Activated gamma-delta T cell treated with anti-CD3 and anti-CD28 coated beads, Interleukin-2, amount 50 U/mL, for 16 hours (primary cell): ENCODE measurements around the gene EZR.
"Not testable (repeated sequence)": the region's sequence is repeated elsewhere in the genome, so short reads cannot be mapped to it uniquely, and the experiment has no call there.

Experiments used
- DNase-seq: peaks from one replicate; pipeline ENCODE4 v3.0.0-alpha.2; 2020; ENCODE audit warnings: low read depth

Gene EZR

DNA sequence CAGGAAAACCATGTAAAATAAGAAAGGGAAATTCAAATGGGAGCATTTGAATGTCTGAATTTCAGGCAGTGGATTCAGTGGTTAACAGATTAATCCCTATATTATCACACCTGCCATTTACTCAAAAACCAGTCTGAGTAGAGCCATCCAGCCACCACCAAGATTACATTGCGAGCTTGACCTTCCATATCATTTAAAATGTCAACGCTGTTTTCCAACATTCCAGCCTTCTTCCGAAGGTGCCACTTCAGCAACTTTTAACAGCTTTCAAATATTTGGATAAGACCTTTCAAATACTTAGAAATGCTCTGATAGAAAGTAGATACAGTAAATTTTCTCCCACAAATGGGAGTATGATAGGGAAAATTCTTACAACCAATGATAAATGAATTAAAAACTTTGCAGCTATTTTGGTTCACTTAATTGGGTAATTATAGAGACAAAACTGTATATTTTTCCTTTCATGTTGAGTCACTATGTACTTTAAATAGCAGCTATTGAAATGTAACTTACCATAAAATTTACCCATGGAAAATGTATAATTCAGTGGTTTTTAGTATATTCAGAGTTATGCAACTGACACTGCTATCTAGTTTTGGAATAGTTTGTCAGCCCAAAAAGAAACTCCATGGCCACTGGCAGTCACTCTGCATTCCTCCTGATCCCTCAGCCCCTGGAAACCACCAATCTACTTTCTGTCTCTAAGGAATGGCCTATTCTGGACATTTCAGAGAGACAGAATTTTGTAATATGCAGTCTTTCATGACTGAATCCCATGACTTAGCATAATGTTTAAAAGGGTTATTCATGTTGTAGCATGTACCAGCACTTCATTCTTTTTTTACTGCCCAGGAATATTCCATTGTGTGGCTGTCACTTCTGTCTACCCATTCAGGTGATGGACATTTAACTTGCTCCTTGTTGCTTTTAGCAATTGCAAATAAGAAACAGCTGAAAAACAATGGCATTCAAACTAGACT lies 21.5 kb downstream of the EZR start:
- DNase-seq = no peak

GRCh38 chr6:158796353-158796752 lies 22.8 kb downstream of the EZR start:
- no peak for DNase-seq

- no peak for DNase-seq
These were observed 23.7 kb downstream of the EZR start for GRCh38 chr6:158795516-158795915.

GRCh38 chr6:158793432-158793831 lies 25.7 kb downstream of the EZR start:
- DNase-seq = no peak

GRCh38 chr6:158792505-158792904 lies 26.7 kb downstream of the EZR start:
- DNase-seq = not testable (repeated sequence)

DNA sequence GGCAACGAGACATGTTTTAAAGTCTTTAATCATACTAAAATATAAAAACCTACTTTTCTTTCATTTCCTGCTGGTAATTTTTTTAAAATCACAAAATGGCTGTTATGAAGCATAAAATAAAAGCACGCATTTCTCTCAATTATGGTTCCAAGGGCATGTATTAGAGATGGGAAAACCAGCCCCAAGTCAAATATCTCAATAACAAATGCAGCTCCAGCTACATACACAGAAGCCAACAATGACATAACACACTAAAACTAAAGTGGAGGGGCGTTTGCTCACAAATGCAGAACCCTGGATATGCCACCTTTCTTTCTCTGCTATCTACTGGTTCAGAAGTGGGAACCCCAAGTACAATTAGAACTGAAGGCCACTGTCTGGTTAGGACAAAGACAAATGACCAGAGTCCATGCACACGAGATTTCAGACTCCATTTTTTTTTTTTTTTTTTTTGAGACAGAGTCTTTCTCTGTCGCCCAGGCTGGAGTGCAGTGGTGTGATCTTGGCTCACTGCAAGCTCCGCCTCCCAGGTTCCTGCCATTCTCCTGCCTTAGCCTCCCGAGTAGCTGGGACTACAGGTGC lies 27.8 kb downstream of the EZR start:
- no peak for DNase-seq

GRCh38 chr6:158789115-158789917 lies 29.9 kb downstream of the EZR start:
- DNase-seq = peak; percentile 36

DNA sequence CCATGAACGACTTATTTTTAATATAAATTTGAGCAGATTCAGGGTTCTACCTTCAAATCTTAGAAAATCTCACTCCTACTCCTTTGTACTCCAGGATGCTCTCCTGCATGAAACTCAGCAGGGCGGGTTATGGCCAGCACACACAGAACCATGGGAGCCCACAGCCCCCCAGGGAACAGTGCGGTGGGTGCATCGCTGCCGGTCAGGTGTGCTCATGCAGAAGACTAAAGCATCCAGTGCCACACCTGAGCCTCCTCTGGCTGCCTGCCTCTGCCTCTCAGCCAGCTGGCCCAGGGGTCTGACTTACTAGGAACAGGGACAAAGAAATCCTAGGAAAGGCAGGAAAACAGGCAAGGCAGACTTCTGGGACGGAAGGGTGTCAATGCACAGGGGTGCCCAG lies 31.8 kb downstream of the EZR start:
- DNase-seq = no peak

- no peak for DNase-seq
These were observed 32.4 kb downstream of the EZR start for GRCh38 chr6:158786645-158787304.

DNA sequence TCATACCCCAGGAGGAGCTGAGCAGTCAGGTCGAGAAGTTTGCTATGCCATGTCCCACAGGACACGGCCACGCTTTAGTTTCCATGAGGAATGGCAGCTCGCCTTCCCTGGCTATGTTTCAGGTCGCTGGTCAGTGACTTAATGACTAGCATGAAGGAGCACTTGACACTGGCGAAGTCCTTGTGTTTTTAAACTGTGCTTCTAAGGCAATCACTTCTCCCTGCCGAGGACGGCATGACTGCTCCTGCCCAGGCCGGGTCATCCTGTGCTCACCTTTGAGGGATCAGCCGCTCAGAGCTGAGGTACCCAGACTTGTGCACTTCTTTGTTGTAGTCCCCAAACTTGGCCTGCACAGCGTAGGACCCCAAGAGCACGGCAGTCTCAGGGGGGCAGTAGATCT lies 34.1 kb downstream of the EZR start:
- DNase-seq = no peak

GRCh38 chr6:158784505-158784904 lies 34.7 kb downstream of the EZR start:
- DNase-seq = no peak

DNA sequence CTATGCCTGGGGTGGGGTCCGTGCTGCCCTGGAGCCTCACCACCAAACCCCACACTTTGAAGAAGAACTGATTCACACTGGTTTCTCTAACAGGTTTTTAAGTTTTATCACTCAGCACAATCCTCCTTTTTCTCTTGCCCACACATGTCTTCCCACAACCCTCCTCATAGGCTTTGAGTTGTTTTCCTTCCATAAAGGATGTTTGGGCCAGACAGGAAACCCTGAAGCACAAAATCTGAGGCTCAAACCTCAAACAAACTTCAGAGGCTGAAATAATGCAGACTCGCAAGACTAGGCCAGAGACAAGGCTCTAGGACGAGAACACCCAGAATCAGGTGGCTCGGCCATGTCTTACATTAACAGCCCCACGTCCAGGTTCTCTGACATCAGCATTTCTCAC lies 35.3 kb downstream of the EZR start:
- DNase-seq = no peak

- DNase-seq = no peak
These were observed 36.1 kb downstream of the EZR start for GRCh38 chr6:158783167-158783450.

DNA sequence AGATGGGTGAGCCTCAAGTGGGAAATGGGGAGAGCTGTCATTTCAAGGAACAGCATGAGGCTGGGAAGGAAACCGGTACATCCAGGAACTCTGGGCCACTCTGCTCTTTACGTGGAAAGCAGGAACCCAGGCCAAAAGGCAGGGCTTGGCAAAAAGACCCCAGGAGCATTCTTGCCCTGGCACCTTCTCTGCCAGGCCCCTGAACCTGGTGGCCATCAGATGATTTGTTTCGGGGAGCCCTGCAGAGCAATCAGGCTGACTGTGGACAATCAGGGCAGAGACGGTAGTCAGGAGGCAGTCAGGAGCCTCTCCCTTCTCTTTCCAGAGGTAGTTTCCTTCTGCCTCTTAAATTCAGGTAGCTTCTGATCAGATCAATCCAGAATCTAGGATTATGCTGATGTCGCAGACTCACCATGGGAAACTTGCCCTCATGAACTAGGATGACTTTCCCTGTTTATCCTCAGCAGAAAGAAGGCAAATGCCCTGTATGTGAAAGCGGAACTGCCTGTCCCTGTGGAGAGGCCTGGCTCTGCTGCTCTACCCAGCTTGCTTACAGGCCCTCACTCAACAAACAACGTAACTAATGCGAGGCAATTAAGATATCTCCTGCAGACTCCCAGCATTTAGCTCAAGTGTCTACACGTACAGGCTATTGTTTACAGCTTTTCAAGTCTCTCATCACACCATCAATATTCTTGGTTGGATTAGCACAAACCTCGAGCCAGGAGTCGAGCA lies 36.6 kb downstream of the EZR start:
- no peak for DNase-seq

DNA sequence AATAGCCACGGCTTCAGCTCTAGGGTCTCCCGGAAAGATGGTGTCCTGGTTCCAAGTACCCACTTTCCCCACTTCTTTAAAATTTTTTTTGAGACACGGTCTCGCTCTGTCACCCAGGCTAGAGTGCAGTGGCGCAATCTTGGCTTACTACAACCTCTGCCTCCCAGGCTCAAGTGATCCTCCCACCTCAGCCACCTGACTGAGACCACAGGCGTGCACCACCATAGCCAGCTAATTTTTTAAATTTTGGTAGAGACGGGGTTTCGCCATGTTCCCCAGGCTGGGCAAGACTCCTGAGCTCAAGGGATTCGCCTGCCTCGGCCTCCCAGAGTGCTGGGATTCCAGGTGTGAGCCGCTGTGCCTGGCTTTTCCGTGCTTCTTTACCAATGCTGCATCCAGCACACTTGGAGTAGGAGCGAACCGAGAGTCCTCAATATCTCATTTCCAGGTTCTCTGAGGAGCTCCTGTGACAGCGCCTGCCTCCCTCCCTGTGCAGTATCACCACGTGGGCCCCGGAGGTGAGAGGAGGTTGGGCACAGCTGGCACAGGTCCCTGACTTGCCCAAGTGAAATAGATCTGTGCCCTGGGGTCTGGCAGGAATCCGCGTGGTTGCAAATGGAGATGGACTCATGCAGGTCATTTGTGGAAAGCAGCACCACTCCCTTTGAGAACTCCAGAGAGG lies 37.3 kb downstream of the EZR start:
- DNase-seq = no peak

GRCh38 chr6:158780988-158781691 lies 38.0 kb downstream of the EZR start:
- DNase-seq = no peak

DNA sequence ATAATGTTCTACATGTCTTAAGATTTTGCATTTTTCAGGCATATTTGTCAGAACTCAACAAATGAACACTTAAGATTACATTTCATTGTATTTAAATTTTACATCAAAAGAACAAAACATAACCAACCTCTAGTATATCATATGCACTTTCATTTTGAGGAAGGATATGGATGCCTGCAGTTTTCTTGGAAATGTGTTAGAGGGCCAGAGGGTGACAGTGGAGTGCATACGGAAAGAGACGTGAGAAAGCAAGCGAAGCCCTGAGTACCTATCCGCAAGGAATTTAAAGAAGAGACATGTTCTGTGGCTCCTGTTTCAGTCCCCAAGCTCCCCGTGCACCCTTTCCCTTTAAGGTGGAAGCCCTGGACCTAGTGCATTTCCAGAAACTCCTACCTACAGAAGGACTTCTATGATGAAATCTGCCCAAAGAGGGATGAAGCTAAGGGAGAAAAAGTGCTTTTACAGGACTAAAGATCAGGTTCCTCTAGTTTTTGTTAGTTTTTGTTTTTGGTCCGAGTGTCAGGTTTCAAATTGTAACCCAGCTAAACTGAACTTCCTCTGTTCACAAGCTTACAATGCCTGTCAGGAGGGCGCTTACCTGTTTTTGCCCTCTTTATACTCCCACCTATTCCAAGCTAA lies 38.8 kb downstream of the EZR start:
- DNase-seq = no peak

DNA sequence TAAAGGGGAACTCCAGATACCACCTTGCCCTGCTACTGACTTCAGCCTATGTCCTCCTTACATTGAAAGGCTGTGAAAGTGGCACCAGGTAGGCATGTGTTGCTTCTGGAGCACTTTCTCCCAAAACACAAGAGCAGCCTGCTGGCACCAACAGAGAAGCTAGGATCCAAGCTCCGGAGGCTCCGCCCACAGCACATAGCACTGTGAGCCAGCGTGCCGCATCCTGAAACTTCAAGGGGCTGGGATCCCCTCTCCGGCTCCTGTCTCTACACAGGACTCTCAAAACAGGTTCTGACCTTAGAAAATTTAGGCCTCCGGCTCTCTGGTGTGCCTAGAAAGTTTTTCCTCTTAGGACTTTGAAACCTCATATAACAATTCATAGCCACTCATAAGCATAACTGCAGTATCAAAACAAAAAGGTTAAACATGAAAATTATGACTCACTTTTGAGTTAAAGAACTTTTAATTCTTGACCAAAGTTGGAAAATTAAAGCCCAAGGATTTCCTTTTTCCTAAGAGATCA lies 41.1 kb downstream of the EZR start:
- no peak for DNase-seq

- DNase-seq = no peak
These were observed 41.7 kb downstream of the EZR start for GRCh38 chr6:158777510-158777909.

- DNase-seq = no peak
These were observed 42.4 kb downstream of the EZR start for GRCh38 chr6:158776737-158777136.
